HG02973 (cell line): ENCODE data around the gene FCMR.
A peak's percentile ranks its signal among the peaks of the same experiment; 100 is the strongest.
"Not testable (repeated sequence)": the region's sequence is repeated elsewhere in the genome, so short reads cannot be mapped to it uniquely, and the experiment has no call there.

Source experiments
- ATAC-seq: cut with Tn5 transposase; IDR thresholded peaks from one replicate; pipeline ENCODE4 v1.9.1; 2021; ENCODE audit warnings: moderate library complexity; ENCODE audit not compliant: unreplicated experiment

FCMR gene

GRCh38 chr1:206924592-206925105 lies 2.9 kb upstream of the FCMR start:
- peak; percentile 17 for ATAC-seq

GRCh38 chr1:206923961-206924557 lies 2.3 kb upstream of the FCMR start:
- ATAC-seq = not testable (repeated sequence)

GRCh38 chr1:206923009-206923960 lies 1.5 kb upstream of the FCMR start:
- no peak for ATAC-seq

- ATAC-seq = no peak
These were observed 783 bp upstream of the FCMR start for GRCh38 chr1:206922524-206922923.

- ATAC-seq = no peak
These were observed 3.7 kb downstream of the FCMR start for GRCh38 chr1:206918076-206918475.

- ATAC-seq = no peak
These were observed 5.6 kb downstream of the FCMR start for GRCh38 chr1:206916000-206916709.

- no peak for ATAC-seq
These were observed 6.6 kb downstream of the FCMR start for GRCh38 chr1:206915030-206915735.

- ATAC-seq = no peak
These were observed 7.8 kb downstream of the FCMR start for GRCh38 chr1:206913766-206914537.

- ATAC-seq = peak; percentile 46
These were observed 9.2 kb downstream of the FCMR start for GRCh38 chr1:206912445-206913095.

GRCh38 chr1:206911064-206911663 lies 10.6 kb downstream of the FCMR start:
- ATAC-seq = no peak

GRCh38 chr1:206909883-206910318 lies 11.8 kb downstream of the FCMR start:
- no peak for ATAC-seq

- ATAC-seq = no peak
These were observed 12.4 kb downstream of the FCMR start for GRCh38 chr1:206909161-206909882.

- ATAC-seq = no peak
These were observed 13.7 kb downstream of the FCMR start for GRCh38 chr1:206908038-206908437.

GRCh38 chr1:206907304-206907991 lies 14.3 kb downstream of the FCMR start:
- no peak for ATAC-seq

GRCh38 chr1:206905295-206906164 lies 16.2 kb downstream of the FCMR start:
- peak; percentile 55 for ATAC-seq

- no peak for ATAC-seq
These were observed 17.2 kb downstream of the FCMR start for GRCh38 chr1:206904423-206905142.
